Measurements from ENCODE around the gene COTL1. TPM values are rescaled to one million over a fixed set of nuclear protein-coding genes. Genes with fewer than 3 reads are reported as not detected.

Gene COTL1
- total and polyA plus RNA-seq, 2 of the 13 experiments (the other 11 are each of a cell fraction or from before 2014, with no cell fraction given): 8.7 to 16.9 TPM

GRCh38 chr16:84648595-84649510, 31.0 kb upstream of the COTL1 start (continued):
- peak; percentile 81 for TF ChIP-seq SP5 (CRISPR knock-in tag; IDR thresholded peaks at IDR 0.05; ENCODE audit: borderline replicate concordance, low read depth)
- TF ChIP-seq ZNF251 (CRISPR knock-in tag; IDR thresholded peaks at IDR 0.05): no peak
- 0 out of 2 replicates have a peak, but pooled peaks have one; percentile 26 for TF ChIP-seq GTF3A (CRISPR knock-in tag; conservative IDR thresholded peaks at IDR 0.05)
- TF ChIP-seq EED (CRISPR knock-in tag; IDR thresholded peaks at IDR 0.05): no peak
- TF ChIP-seq KAT7 (CRISPR knock-in tag; IDR thresholded peaks at IDR 0.05; ENCODE audit: borderline replicate concordance): 0 out of 2 replicates have a peak, but pooled peaks have one; percentile 34
- no peak for TF ChIP-seq ZMAT3 (CRISPR knock-in tag; conservative IDR thresholded peaks at IDR 0.05)
- no peak for TF ChIP-seq ZNF296 (CRISPR knock-in tag; conservative IDR thresholded peaks at IDR 0.05)
- no peak for TF ChIP-seq RCOR2 (CRISPR knock-in tag; IDR thresholded peaks at IDR 0.05)
- no peak for TF ChIP-seq JUNB (CRISPR knock-in tag; IDR thresholded peaks at IDR 0.05; ENCODE audit: borderline replicate concordance)
- peak; percentile 87 for TF ChIP-seq ZNF501 (CRISPR knock-in tag; IDR thresholded peaks at IDR 0.05)
- TF ChIP-seq ZFP82 (CRISPR knock-in tag; IDR thresholded peaks at IDR 0.05; ENCODE audit: borderline replicate concordance): no peak
- TF ChIP-seq SMC3 (IDR thresholded peaks at IDR 0.05; ENCODE audit: low read length): no peak
- TF ChIP-seq ZBTB3 (CRISPR knock-in tag; IDR thresholded peaks at IDR 0.05; ENCODE audit: borderline replicate concordance, low read depth): no peak; the same call in 1 of the 2 replicates
- TF ChIP-seq DNMT3B (CRISPR knock-in tag; conservative IDR thresholded peaks at IDR 0.05): no peak
- no peak for TF ChIP-seq ZBTB20 (CRISPR knock-in tag; IDR thresholded peaks at IDR 0.05; ENCODE audit: borderline replicate concordance, low read depth)
- no peak for TF ChIP-seq NCOA2 (CRISPR knock-in tag; IDR thresholded peaks at IDR 0.05)
- no peak for TF ChIP-seq ZNF567 (CRISPR knock-in tag; IDR thresholded peaks at IDR 0.05; ENCODE audit: borderline replicate concordance)
- TF ChIP-seq NFRKB (IDR thresholded peaks at IDR 0.05): no peak
- no peak for TF ChIP-seq MLX (CRISPR knock-in tag; IDR thresholded peaks at IDR 0.05)
- no peak for TF ChIP-seq MTF2 (CRISPR knock-in tag; IDR thresholded peaks at IDR 0.05; ENCODE audit: borderline replicate concordance)
- no peak for TF ChIP-seq MAZ (IDR thresholded peaks at IDR 0.05; ENCODE audit: borderline replicate concordance, low read depth, low read length)
- TF ChIP-seq MAZ (CRISPR knock-in tag; IDR thresholded peaks at IDR 0.05; ENCODE audit: low read depth): 0 out of 2 replicates have a peak, but pooled peaks have one; percentile 31
- no peak for TF ChIP-seq ZNF569 (CRISPR knock-in tag; IDR thresholded peaks at IDR 0.05; ENCODE audit: borderline replicate concordance)
- TF ChIP-seq NAIF1 (CRISPR knock-in tag; IDR thresholded peaks at IDR 0.05; ENCODE audit: borderline replicate concordance): no peak
- TF ChIP-seq FOXO1 (CRISPR knock-in tag; IDR thresholded peaks at IDR 0.05): peak; percentile 64; the same call in 1 of the 2 replicates
- no peak for TF ChIP-seq FIP1L1 (IDR thresholded peaks at IDR 0.05; ENCODE audit: borderline replicate concordance, insufficient read depth, low read depth, low read length)
- TF ChIP-seq NCOA5 (CRISPR knock-in tag; IDR thresholded peaks at IDR 0.05): no peak
- no peak for TF ChIP-seq ZNF264 (CRISPR knock-in tag; IDR thresholded peaks at IDR 0.05)
- TF ChIP-seq ZMAT5 (CRISPR knock-in tag; IDR thresholded peaks at IDR 0.05; ENCODE audit: borderline replicate concordance, low read depth): no peak
- TF ChIP-seq GABPB1 (CRISPR knock-in tag; IDR thresholded peaks at IDR 0.05): peak; percentile 49; the same call in 1 of the 2 replicates
- no peak for TF ChIP-seq ZNF256 (CRISPR knock-in tag; conservative IDR thresholded peaks at IDR 0.05)
- TF ChIP-seq RAD21 (CRISPR knock-in tag; IDR thresholded peaks at IDR 0.05): no peak
- no peak for TF ChIP-seq ZNF234 (CRISPR knock-in tag; conservative IDR thresholded peaks at IDR 0.05)
